GM19043 (cell line): ENCODE data around the gene POLR1G.

Experiments
- ATAC-seq: cut with Tn5 transposase; IDR thresholded peaks from one replicate; pipeline ENCODE4 v1.9.1; 2021; ENCODE audit warnings: low read depth; ENCODE audit not compliant: unreplicated experiment

The POLR1G gene

GRCh38 chr19:45406226-45407090 is at the start of gene POLR1G:
Gene POLR1G (plus strand): TSS chr19:45406644. CDS start chr19:45406697, 53 bp downstream.
- ATAC-seq = peak; percentile 51

- no peak for ATAC-seq
Measured at GRCh38 chr19:45356760-45357444, 49.5 kb upstream of the POLR1G start.

- ATAC-seq = no peak
Measured at GRCh38 chr19:45357445-45357783, 49.0 kb upstream of the POLR1G start.

GRCh38 chr19:45358213-45358792 is 48.1 kb upstream of the POLR1G start:
- no peak for ATAC-seq

- no peak for ATAC-seq
Measured at GRCh38 chr19:45361608-45362007, 44.8 kb upstream of the POLR1G start.

GRCh38 chr19:45362291-45362690 is 44.2 kb upstream of the POLR1G start:
- no peak for ATAC-seq

- no peak for ATAC-seq
Measured at GRCh38 chr19:45363861-45364459, 42.5 kb upstream of the POLR1G start.

GRCh38 chr19:45364696-45365095 is 41.7 kb upstream of the POLR1G start:
- no peak for ATAC-seq

GRCh38 chr19:45368127-45368526 is 38.3 kb upstream of the POLR1G start:
- ATAC-seq = no peak

- no peak for ATAC-seq
Measured at GRCh38 chr19:45368737-45369340, 37.6 kb upstream of the POLR1G start.

- peak; percentile 88 for ATAC-seq
Measured at GRCh38 chr19:45370410-45371204, 35.8 kb upstream of the POLR1G start, which contains the start of gene ERCC2. Gene ERCC2 (minus strand): TSS chr19:45370573. CDS start chr19:45370540, 33 bp downstream.

- no peak for ATAC-seq
Measured at GRCh38 chr19:45376045-45376724, 30.3 kb upstream of the POLR1G start.

- no peak for ATAC-seq
Measured at GRCh38 chr19:45380107-45380506, 26.3 kb upstream of the POLR1G start.

GRCh38 chr19:45382426-45382825 is 24.0 kb upstream of the POLR1G start:
- no peak for ATAC-seq

- ATAC-seq = no peak
Measured at GRCh38 chr19:45385392-45386221, 20.8 kb upstream of the POLR1G start.

GRCh38 chr19:45391346-45391745 is 15.1 kb upstream of the POLR1G start:
- no peak for ATAC-seq

GRCh38 chr19:45391871-45392665 is 14.4 kb upstream of the POLR1G start:
- no peak for ATAC-seq
